HG03097 (cell line): ENCODE measurements around the gene USP17L22.
"Not testable (repeated sequence)": the region's sequence is repeated elsewhere in the genome, so short reads cannot be mapped to it uniquely, and the experiment has no call there.

ENCODE experiments used
- ATAC-seq: cut with Tn5 transposase; IDR thresholded peaks from one replicate; pipeline ENCODE4 v1.9.1; 2021; ENCODE audit not compliant: unreplicated experiment, low FRiP score

Gene USP17L22

DNA sequence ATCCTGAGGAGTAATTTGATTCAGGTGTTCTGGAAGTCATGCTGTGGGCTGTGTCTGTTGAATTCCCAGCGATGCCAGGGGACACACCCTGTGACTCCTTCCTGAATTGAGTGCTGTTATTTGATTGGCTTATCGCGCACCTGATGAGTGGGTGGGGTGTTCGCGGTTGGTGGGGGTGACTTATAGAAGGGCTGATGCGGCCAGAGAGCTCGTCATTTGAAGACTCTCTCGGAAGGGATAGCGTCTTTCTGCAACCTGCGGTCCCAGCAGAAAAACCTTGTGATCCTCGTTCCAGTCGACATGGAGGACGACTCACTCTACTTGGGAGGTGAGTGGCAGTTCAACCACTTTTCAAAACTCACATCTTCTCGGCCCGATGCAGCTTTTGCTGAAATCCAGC, at the start of gene USP17L22:
TSS of gene USP17L22 (plus strand) at position 301 of the 400 bp plus-strand sequence. CDS start at position 301, 0 bp downstream.
- ATAC-seq, result not testable (repeated sequence)

DNA sequence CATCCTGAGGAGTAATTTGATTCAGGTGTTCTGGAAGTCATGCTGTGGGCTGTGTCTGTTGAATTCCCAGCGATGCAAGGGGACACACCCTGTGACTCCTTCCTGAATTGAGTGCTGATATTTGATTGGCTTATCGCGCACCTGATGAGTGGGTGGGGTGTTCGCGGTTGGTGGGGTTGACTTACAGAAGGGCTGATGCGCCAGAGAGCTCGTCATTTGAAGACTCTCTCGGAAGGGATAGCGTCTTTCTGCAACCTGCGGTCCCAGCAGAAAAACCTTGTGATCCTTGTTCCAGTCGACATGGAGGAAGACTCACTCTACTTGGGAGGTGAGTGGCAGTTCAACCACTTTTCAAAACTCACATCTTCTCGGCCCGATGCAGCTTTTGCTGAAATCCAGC, 47.6 kb upstream of the USP17L22 start, which contains the start of gene USP17L12:
TSS of gene USP17L12 (plus strand) at position 301 of the 400 bp plus-strand sequence. CDS start at position 301, 0 bp downstream.
- not testable (repeated sequence) for ATAC-seq

GRCh38 chr4:9224596-9224995, 42.8 kb upstream of the USP17L22 start, which contains the start of gene USP17L13:
TSS of gene USP17L13 (plus strand) at chr4:9224896. CDS start at chr4:9224896, 0 bp downstream.
- not testable (repeated sequence) for ATAC-seq

DNA sequence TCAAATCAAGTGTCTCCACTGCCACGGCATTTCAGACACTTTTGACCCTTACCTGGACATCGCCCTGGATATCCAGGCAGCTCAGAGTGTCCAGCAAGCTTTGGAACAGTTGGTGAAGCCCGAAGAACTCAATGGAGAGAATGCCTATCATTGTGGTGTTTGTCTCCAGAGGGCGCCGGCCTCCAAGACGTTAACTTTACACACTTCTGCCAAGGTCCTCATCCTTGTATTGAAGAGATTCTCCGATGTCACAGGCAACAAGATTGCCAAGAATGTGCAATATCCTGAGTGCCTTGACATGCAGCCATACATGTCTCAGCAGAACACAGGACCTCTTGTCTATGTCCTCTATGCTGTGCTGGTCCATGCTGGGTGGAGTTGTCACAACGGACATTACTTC, 37.2 kb upstream of the USP17L22 start:
- not testable (repeated sequence) for ATAC-seq

GRCh38 chr4:9234085-9234484, 33.3 kb upstream of the USP17L22 start, which contains the start of gene USP17L15:
TSS of gene USP17L15 (plus strand) at chr4:9234385. CDS start at chr4:9234385, 0 bp downstream.
- ATAC-seq, result not testable (repeated sequence)

DNA sequence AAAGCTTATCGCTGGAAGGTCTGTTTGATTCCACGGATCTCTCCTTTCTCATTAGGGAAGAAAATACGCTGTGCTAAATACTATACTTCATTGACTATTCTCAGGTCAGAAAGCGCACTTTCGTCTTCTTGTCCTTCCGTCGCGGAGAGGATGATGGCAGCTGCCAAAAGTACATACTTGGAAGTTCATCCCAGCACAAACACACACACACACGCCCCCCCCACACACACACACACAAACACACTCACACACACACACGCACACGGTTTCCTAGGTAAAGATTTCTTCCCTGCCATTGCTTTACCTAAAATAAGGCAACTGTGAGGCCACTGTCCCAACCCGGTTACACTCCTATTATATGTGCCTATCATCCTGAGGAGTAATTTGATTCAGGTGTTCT, 29.0 kb upstream of the USP17L22 start:
- ATAC-seq, result not testable (repeated sequence)

DNA sequence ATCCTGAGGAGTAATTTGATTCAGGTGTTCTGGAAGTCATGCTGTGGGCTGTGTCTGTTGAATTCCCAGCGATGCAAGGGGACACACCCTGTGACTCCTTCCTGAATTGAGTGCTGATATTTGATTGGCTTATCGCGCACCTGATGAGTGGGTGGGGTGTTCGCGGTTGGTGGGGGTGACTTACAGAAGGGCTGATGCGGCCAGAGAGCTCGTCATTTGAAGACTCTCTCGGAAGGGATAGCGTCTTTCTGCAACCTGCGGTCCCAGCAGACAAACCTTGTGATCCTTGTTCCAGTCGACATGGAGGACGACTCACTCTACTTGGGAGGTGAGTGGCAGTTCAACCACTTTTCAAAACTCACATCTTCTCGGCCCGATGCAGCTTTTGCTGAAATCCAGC, 23.8 kb upstream of the USP17L22 start, which contains the start of gene USP17L17:
TSS of gene USP17L17 (plus strand) at position 301 of the 400 bp plus-strand sequence. CDS start at position 301, 0 bp downstream.
- not testable (repeated sequence) for ATAC-seq

- ATAC-seq, result not testable (repeated sequence)
Measured at GRCh38 chr4:9247953-9248680, 19.3 kb upstream of the USP17L22 start, which contains the start of gene USP17L18. TSS of gene USP17L18 (plus strand) at chr4:9248630. CDS start at chr4:9248630, 0 bp downstream.

DNA sequence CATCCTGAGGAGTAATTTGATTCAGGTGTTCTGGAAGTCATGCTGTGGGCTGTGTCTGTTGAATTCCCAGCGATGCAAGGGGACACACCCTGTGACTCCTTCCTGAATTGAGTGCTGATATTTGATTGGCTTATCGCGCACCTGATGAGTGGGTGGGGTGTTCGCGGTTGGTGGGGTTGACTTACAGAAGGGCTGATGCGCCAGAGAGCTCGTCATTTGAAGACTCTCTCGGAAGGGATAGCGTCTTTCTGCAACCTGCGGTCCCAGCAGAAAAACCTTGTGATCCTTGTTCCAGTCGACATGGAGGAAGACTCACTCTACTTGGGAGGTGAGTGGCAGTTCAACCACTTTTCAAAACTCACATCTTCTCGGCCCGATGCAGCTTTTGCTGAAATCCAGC, 14.3 kb upstream of the USP17L22 start, which contains the start of gene USP17L19:
TSS of gene USP17L19 (plus strand) at position 301 of the 400 bp plus-strand sequence. CDS start at position 301, 0 bp downstream.
- not testable (repeated sequence) for ATAC-seq

GRCh38 chr4:9257824-9258223, 9.6 kb upstream of the USP17L22 start, which contains the start of gene USP17L20:
TSS of gene USP17L20 (plus strand) at chr4:9258124. CDS start at chr4:9258124, 0 bp downstream.
- not testable (repeated sequence) for ATAC-seq

DNA sequence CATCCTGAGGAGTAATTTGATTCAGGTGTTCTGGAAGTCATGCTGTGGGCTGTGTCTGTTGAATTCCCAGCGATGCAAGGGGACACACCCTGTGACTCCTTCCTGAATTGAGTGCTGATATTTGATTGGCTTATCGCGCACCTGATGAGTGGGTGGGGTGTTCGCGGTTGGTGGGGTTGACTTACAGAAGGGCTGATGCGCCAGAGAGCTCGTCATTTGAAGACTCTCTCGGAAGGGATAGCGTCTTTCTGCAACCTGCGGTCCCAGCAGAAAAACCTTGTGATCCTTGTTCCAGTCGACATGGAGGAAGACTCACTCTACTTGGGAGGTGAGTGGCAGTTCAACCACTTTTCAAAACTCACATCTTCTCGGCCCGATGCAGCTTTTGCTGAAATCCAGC, 4.8 kb upstream of the USP17L22 start, which contains the start of gene USP17L21:
TSS of gene USP17L21 (plus strand) at position 301 of the 400 bp plus-strand sequence. CDS start at position 301, 0 bp downstream.
- ATAC-seq, result not testable (repeated sequence)

DNA sequence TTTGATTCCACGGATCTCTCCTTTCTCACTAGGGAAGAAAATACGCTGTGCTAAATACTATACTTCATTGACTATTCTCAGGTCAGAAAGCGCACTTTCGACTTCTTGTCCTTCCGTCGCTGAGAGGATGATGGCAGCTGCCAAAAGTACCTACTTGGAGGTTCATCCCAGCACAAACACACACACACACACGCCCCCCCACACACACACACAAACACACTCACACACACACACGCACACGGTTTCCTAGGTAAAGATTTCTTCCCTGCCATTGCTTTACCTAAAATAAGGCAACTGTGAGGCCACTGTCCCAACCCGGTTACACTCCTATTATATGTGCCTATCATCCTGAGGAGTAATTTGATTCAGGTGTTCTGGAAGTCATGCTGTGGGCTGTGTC, 4.3 kb downstream of the USP17L22 start:
- ATAC-seq, result not testable (repeated sequence)
